Activated T-helper 9 cell treated with anti-CD3 and anti-CD28 coated beads, Interleukin-2, amount 50 U/mL, for 16 hours (primary cell): ENCODE data around the gene MSI2.

Experiments used
- DNase-seq: peaks from one replicate; pipeline ENCODE4 v3.0.0-alpha.2; 2020; ENCODE audit warnings: low read depth

MSI2 gene

DNA sequence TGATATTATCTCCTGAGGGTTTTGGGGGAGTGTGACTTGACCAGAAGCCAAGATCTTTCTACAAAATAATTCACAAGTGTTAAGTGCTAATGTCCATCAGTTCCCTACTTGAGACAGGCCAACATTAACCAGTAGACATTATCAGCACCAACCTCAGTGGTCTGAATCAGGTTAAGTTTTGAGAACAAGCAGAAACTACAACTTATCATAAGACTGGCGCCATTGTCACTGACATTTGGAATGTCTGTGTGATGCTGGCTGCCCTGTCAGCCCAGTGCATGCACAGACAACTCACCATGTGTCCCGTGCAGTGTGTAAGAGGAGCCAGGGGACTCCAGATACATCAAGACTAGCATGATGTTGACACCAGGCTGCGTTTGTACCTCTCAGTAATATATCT, 412.0 kb downstream of the MSI2 start:
- DNase-seq, result no peak

DNA sequence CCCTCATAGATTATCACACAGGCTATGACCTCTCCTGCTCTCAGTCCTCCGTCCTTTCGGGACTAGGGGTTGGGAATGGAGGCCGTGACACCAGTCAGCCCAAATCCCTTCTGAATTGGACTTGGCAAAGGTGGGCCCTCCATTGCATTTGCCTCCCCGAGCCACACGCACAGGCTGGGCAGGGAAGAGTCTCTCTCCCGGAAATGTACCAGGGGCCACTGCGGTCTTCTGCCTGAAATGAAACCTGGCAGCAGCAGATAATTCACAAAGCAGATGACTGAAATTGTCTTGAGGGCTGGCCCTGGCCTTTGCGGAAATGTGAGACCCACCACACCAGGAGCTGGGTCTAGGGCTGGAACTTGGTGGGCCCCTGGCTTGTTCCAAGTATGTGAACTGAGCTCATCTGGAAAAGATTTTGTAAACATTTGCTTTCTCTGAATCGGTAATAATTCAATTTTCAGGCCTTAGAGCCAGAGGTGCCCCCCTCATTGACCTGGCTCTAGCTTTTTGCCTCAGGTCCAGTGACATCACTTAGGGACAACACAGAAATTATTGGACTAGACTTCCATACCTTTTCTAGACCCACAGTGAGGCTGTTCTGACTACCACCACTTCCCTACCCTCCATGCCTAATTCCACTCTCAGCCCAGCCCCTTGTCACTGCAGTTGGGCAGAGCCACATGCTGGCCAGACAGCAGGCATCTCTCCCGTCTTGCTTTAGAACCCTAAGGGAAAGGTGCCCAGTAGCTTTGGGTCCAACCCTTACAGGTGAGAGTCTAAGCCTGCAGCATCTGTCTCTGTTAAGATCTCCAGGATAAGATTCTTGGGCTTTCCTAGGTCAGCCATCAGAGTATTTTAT, 413.6 kb downstream of the MSI2 start:
- DNase-seq, result no peak

DNA sequence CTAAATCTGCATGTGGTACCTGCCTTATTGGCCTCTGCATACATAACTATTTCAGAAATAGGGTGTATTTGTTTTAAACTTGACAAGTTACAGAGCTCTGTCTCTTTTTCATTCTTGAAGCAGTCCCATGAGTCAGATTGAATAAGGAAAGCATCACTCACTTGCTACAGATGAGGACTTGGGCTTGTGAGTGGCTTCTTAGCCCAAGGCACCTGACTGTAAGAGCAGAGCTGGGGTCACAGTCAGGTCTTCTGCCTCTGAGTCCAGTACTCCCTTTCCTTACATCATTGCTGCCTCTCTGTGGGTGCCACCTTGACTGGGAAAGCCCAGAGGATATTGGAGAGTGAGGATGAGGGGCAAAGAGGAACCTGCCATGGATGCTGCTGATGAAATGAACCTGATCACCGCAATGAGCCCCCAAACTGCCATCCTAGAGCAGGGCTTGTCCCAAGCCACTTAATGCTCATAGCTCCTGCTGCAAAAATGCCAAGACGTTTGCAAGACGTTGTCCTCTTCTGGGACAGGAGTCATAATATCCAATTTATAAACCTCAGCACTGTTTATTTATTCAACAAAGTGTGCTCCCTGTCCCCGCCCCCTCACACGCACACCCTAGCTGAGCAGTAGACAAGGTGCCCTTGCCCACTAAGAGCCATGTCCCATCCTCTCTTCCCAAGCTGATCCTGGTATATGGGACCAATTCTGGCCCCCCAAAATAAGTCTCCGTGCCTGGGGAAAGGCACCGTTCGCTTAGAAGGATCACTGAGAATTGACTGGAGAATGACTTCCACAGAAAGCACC, 414.6 kb downstream of the MSI2 start:
- no peak for DNase-seq

DNA sequence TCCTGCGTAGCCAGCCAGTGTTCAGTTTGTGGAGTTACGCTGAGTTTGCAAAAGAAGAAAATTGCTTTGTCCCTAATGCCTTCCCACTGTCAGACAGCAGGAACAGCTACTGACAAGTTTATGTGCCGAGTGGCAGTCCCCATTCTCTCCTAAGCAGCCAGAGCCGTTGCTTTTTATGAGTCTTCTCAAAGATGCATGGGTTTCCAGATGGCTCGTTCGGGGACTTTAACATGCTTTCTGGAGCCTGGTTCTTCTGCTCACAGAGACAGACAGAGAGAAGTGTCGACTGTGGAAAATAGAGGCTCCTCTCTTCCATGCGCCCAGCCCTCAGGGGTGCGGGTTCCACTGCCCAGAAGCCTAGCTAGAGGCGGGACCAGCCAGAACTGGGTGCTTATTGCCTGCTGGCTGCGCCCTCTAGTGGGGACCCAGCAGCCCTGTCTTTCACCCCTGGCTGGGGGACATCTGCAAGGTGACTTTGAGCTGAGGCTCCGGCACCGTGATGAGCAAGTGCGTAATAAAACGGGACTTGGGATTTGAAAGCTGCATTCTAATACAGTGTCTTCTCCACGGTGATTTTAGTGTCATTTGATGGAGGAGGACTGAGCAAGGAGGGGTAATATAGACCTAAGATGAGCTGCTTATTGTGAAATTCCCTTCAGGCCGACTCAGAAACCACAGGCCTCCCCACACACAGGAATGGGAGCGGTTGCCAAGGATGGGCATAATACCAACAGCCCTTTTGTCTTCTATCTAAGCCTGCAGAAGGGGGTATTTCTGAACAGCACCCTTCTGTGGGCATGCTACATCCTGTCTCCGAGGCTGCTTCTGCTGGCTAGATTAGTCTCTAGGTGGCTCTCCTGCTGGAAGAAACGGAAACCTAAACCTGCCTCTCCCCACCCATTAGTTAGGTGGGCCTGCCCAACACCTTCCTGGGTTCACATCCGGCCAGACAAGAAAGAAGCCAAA, 415.6 kb downstream of the MSI2 start:
- DNase-seq, result peak; percentile 40

DNA sequence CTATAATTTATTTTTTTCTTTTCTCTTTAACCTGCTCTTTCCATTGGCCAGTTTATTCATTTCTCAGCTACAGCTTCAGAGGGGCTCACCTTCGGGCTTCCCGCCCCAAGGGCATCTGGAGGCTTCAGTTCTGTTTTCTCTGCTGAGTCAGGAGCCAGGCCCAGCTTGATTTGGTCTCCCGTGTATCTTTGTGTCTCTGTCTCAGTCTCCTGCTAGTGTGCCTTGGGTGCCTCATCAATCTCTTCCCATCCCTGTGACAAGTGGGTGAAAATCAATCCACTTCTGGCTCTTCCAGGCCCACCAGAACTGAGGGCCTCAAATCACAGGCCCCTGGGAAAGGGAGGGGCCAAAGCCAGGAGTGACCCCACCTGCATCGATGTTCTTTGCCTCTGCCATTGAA, 416.6 kb downstream of the MSI2 start:
- no peak for DNase-seq

DNA sequence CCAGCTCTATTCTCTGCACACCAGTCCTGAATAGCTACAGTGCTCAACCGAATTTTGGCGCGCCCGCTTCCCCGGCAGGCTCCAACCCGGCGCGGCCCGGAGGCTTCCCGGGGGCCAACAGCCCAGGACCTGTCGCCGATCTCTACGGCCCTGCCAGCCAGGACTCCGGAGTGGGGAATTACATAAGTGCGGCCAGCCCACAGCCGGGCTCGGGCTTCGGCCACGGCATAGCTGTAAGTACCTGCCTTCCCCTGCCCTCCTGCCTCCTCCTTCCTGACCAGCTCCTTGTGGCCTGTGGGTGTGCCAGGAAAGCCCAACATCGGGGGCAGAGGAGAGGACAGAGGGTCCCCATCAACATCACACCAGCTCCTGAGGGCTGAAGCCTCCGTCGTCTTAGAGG, 418.6 kb downstream of the MSI2 start:
- no peak for DNase-seq

DNA sequence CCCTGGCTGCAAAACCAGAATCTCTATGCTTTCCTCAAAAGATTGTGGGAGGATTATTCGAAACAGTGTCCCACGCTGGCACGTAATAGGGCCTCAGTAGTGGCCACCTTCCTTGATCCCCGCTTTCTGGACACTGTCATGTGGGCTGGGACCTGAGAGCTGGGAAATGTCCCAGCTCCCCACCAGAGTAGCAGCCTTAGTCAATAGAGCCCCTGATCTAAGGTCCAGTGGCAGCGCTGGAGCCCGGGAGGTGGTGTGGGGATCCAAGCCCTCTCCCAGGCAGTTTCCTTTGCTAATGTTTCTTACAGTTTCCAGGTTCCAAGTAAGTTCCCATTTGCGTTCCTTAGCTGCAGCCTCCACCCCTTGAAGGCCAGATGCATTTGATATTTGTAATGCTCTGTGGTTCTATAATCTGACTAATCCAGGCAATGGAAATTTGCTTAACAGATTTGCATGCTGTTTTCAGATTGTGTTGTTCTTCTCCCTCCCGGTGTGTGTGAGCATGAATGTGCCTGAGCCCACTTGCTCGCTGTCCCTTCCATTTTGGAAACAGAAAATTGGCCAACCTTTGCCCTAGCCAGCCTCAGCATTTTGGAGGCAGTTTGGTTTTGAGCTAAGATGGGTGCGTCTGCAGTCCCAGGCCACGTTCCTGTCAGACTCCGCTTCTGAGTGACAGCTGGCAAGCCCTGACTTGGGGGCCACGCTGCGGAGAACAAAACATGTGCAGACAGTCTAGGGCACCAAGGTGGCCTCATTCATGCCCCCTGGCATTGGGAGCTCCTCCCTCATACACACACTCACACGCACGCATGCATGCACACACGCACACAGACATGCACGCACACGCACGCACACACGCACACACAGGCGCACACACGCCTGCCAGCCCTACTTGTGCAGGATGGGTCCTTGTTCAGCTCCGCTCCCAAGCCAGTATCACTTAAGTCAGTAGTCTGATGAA, 419.4 kb downstream of the MSI2 start:
- no peak for DNase-seq

DNA sequence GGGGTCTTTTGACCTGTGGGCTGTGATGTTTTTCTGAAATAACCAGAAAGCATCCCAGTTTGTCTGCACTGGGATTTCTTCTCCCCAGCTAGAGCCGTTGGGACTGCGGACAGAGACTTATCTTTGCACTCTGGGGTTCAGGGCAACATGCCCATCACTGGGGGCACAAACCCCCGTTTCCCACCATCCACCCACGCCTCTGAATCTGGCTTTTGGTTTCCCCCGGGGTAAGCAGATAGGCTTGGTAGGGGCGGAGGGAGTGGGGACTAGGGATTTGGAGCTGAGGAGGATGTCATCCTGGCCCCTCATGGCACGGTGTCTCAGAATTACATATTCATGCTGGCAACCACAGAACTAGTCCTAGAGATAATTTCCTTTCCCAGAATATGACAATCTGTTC, 420.2 kb downstream of the MSI2 start:
- no peak for DNase-seq

DNA sequence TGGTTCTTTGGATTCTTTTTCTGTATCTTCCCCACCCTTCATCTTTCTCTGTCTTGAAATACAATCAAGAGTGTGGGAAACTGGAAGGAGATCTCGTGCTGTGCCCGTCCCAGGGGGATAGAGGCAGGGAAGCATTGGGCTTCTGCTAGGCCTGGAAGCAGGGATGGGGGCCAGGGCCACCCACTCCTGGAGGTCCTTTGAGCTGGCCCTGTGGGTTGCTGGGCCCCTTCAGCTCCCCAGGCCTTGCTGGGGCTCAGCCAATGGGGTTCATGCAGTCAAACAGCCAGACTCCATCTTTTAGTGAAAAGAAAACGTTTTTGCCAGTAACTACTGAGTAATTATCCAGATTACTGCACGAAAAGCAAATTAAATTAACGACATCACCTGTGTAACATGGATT, 421.0 kb downstream of the MSI2 start:
- DNase-seq, result no peak

DNA sequence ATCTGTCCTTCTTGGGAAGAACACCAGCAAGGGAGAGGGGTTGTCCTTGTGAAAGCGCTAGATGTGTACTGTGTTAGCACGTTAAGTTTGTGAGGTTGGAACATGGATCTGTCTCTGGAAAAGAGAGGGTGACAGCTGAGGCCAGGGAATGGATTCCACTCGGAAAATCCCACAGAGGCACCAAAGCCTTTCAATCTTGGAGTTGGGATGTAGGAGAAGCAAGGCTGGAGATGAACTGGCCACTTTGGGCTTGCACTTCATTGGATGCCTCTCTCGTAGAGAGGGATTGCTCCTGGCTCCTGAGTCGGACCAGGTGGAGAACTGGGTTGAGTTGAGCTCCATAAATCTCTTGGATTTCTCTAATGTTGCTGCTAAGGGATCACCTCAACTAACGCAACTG, 421.5 kb downstream of the MSI2 start:
- DNase-seq, result no peak

DNA sequence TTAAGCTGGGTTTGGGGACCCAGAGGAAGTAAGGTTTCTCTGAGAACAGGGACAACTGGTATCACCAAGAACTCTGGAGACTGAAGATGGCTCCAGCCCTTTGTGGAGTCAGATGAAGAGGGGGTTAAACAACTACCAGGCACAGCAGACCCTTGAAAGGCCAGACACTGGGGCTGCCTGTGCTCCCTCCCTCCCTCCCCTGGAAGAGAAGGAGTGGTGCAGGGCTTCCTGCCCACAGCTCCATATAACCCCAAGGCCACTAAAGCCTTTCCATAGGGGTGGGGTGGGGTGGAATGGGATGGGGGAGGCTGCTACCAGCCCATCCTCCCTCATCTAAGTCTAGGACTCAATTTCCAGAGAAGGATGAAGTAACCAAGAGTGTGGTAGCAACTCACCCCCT, 422.1 kb downstream of the MSI2 start:
- no peak for DNase-seq

DNA sequence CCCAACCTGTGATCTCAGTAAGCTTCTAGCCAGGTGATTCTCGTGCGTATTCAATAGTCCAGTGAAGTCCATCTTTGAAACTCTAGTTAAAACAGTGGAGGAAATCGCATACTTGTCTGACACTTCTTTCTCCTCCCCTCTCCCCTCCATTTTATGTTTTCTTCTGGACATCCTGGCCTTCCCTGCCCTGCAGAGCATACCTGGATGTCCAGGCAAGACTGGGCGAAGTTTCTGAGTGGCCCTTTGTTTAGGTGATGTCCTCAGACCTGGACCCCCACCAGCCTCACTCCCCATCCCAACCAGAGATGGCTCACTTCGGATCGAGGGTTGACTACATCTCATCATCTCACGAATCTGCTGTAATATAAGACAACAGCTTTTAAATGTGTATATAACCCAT, 423.0 kb downstream of the MSI2 start:
- no peak for DNase-seq

DNA sequence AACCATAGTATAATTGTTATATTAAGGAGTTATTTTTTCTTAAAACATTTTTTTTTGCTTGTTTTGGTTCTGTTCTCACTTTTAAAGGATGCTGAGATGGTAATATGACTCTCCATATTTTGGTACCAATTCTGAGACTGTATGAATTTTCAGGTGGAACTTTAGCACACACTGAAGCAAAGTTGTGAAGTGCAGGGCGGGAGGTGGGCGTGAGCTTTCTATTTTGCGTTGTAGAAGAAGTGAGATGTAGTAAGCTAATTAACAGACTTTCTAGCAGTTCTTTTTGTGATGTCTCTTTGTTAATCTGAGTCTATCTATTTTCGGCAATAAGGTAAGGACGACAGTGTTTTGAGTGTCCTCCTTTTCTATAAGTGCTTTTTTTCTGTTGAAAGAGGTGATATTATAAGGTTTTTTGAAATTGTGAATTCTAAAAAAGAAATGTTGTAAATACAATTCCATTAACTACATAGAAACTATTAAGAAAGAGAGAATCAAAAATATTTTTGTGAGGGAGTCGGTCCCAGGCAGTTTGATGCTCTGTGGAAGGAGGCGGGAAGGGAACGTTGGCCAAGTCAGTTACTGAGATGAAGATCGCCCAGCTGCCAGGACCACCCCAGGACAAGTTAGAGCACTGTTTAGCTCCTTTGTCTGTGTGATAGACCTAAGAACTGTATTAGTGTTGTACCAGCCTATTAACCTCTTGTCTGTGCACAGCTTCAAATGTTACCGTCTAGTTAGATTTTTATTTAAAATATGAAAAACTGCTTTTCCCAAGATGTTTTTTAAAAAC, 423.8 kb downstream of the MSI2 start:
- DNase-seq, result no peak

DNA sequence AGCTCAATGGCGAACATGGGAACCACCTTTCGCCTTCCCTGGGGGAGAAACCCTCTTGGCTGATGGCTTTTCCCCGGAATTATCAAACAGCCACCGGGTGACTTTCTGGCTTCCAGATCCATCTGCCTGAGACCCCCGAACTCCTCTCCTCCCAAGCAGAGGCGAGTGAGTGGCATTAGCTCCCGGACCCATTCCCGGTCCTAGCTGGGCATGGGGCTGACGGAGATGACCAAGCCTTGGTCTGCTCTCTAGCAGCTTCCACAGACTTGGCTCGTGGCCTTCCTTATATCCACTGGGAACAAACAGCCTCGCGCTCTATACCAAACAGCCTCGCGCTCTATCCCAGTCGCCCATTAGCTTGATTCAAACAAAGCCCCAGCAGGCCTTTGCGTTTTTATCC, 426.4 kb downstream of the MSI2 start:
- DNase-seq, result no peak

DNA sequence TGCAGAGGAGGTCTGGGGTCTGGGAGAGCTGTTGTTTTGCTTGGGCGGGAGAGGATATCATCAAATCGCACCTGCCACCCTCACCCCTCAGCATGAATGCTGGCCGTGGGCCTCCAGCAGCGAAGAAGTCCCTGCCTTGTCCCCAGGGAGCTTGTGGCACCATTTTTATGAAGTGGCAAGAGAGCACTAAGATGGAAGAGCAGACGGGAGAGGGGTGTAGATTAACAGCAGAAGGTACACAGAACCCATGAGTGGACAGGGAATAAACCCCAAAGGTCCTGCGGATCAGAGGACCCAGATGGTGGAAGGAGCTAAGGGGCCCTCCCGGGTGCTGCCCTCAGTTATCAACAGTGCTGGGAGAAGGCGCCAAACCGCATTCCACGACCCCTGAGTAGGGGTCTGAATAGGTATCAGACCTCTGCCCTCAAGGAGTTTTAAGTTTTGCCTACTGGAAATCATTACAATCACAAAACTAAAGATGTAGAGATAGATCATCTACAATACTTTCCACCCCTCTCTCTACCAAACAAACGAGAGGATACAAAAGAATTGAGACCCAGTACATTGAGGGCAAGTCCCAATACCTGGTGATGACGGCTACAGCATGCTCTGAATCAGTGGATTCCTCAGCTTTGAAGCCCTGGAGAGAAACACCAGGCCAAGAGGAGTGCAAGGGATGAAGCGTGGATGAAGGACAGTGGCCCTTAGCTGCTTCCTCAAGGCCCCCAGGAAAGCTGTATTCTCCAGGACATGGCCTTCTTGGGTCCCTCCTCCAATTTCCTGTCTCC, 428.6 kb downstream of the MSI2 start:
- DNase-seq, result no peak

DNA sequence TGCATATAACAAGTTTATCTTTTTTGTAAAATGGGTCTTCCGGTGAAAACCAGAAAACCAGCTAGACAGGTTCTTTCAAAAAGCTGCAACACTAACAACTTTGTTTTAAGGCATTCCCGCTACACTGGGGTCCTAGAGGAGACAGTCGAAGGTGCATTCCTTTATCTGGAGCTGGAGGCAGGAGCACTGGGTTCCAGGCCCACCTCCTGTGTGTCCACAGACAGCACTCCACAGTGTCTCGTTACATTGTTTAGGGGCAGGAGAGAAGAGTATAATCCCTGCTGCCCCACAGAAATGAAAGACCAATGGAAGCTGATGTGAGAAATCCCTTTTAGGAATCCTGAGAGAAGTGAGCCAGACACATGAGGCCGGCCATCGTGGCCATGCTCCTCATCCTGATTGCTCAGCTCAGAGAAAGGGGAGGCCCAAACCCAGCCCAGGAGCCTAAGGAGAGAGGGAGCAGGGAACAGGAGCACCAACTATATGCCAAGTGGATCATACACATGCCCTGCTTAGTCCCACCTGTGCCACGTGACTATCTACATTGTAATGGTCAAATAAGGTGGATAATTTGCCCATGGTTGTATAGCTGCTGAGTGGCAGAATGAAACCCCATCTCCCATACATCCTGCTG, 429.3 kb downstream of the MSI2 start:
- no peak for DNase-seq

DNA sequence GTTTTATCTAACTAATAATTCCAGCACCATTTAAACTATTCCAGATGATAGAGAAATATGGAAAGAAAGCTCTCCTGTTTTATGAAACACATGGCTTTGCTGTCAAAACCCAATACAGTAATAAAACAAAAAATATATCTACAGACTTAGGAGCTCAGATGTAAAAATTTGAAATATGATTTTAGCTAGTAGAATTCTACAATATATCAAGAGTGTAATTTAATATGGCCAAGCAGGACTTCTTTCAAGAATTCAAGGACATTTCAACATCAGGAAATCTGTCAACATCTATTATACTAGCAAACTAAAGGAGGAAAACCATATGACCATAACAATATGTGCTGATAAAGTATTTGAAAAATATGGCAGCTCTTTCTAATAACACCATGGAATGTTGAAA, 431.3 kb downstream of the MSI2 start:
- no peak for DNase-seq

DNA sequence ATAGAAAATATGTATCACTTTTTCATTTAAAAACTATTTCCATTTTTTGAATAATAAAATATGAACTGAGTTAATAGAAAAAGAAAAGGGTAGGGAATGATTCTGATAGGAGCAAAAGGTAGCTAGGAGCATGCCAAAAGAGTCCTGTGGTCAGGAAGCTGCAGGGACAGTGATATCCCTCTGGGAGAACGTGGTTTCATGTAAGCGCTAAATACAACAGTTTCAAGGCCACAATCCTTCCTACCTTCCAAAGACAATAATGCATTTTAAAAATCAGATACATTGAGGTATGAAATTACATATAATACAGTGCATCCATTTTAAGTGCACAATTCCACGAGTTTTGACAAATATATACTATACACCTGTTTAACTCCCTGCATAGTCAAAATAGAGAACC, 432.9 kb downstream of the MSI2 start:
- no peak for DNase-seq

DNA sequence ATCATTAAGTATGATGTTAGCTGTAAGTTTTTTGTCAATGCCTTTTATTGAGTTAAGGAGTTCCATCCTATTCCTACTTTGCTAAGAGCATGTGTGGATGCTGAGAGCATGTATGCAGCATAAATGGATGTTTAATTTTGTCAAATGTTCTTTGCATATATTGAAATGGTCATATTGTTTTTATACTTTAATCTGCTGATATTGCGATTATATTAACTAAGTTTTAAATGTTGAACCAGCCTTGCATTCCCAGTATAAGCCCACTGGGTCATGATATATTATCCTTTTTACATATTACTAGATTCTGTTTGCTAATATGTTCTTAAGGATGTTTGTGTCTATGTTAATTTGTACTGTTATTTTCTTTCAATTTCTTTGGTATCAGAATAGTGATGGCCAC, 435.6 kb downstream of the MSI2 start:
- no peak for DNase-seq
